GM21576 (cell line): ENCODE measurements around the gene HECTD1.
"Not testable (repeated sequence)": the region's sequence is repeated elsewhere in the genome, so short reads cannot be mapped to it uniquely, and the experiment has no call there.

ENCODE experiments used
- ATAC-seq: cut with Tn5 transposase; IDR thresholded peaks from one replicate; pipeline ENCODE4 v1.9.1; 2021; ENCODE audit warnings: mild to moderate bottlenecking, moderate library complexity; ENCODE audit not compliant: unreplicated experiment

HECTD1 gene

DNA sequence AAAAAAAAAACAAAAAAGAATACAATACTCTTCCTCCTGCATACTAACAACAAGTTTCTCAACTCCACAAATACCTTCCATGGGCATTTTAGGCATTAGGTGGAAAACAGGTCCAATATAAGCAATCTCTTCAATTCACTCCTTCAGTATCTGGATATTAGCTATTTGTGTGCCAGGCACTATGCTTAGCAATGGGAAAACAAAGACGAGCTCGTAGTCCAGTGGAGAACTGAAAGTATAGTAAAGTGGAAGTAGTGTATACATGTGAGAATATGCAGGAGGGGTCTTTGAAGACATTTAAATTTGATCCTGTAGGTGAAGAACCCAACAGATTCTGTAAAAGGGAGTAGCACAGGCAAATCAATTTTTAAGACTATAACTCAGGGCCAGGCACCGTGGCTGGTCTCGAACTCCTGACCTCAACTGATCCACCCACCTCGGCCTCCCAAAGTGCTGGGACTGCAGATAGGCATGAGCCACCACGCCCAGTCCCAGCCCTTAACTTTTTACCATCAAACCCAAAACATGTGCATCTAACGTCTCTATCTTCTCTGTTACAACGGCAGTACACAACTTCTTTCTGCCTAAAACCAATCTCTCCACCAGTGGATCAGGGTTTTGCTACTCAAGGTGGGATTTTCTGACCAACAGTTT is 10.6 kb downstream of the HECTD1 start:
- no peak for ATAC-seq

DNA sequence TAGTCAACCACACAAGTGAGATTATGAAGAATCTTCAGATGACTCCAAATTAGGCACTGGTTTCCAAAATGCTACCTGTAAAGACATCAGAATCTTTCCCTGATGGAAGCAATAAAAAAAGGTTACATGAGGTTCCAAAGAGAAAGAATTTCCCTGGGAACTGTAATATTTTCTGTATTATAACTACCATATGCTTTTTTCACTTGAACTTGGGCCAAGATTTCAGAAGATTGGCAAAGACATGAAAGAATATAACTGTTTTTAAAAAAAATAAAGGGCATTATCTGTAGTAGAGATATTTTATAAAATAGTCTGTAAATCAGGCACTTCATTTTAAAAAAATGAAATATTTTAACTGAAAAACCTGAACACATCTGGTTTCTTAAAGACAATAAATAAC is 12.9 kb downstream of the HECTD1 start:
- ATAC-seq, result no peak

DNA sequence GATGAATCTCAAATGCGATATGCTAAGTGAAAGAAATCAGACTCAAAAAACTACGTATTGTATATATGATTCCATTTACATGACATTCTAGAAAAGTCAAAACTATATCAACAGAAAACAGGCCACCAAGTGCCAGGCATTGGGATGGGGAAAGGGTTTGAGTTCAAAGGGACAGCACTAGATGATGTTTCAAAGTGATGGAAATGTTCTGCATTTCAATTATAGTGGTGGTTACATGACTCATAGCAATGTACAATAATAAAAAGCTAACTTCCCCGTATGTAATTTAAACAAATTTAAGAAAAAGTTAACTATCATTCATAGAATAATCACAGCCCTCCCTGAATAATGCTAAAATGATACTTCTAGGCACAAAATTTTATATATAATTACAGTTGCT is 13.5 kb downstream of the HECTD1 start:
- no peak for ATAC-seq

DNA sequence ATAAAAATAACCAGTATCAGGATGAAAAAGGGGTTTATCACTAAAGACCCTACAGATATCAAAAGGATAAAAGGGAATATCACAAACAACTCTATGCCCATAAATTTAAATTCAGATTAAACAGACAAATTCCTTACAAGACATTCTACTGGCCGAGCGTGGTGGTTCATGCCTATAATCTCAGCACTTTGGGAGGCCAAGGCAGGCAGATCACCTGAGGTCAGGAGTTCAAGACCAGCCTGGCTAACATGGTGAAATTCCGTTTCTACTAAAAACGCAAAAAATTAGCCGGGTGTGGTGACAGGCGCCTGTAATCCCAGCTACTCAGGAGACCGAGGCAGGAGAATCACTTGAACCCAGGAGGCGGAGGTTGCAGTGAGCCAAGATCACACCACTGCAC is 15.0 kb downstream of the HECTD1 start:
- not testable (repeated sequence) for ATAC-seq

DNA sequence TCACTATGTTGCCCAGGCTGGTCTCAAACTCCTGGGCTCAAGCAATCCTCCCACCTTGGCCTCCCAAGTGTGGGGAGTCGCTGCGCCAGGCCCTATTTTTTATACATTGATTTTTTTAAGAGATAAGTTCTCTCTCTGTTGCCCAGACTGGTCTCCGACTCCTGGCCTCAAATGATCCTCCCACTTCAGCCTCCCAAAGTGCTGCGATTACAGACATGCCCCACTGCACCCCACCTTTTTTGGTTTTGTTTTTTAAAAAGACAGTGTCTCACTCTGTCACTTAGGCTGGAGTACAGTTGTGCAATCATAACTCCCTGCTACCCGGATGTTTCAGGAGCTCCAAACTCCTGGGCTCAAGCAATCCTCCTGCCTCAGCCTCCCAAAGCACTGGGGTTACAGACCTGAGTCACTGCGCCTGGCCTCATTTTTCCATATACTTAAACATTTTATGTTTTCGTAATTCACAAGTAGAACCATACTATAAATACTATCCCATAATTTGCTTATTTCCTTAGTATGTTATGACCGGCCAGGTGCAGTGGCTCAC is 16.8 kb downstream of the HECTD1 start:
- ATAC-seq, result no peak

DNA sequence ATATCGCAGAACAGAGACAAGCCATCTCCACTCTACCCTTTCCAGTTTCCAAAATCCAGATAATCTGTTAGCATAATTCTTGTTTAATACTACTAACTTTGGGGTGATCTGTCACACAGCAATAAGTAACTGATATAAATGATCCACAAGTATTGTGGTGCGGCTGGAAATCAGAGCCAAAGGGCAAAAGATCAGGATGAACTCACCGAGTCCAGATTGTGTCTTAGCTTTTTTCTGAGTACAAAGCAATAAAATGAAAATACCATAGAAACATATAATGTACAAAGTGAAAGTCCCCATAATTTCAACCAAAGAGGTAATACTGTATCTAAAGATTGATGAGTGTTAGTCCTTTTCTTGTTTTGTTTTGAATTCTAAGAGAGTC is 17.4 kb downstream of the HECTD1 start:
- ATAC-seq, result no peak

DNA sequence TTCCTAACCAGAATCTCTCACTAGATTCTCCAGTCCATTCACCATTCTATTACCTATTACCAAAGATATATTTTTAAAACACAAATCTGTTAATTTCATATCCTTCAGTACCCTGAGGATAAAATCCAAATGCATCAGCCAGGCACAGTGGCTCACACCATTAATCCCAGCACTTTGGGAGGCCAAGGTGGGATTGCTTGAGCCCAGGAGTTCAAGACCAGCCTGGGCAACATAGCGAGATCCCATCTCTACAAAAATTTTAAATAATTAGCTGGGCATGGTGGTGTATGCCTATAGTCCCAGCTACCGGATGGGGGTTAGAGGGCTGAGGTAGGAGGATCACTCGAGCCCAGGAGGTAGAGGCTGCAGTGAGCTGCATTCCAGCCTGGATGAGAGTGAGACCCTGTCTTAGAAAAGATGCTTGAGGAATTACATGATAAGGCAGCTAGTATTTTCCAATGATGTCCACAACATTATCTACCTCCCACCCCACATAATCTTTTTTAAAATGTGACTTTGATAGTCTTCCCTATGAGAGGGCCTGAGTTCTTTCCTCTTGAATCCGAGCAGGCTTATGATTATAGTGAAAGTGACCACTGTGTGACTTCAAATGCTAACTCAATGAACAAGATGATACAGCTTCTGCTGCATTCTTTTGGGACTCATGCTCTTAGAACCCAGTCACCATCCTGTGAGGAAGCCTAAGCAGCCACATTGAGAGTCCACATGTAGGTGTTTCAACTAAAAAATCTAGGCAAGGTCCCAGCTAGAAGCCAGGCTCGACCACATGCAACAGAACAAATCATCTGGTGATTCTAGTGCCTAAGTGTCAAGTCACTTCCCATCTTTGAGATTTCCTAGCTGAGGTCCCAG is 18.0 kb downstream of the HECTD1 start:
- no peak for ATAC-seq

DNA sequence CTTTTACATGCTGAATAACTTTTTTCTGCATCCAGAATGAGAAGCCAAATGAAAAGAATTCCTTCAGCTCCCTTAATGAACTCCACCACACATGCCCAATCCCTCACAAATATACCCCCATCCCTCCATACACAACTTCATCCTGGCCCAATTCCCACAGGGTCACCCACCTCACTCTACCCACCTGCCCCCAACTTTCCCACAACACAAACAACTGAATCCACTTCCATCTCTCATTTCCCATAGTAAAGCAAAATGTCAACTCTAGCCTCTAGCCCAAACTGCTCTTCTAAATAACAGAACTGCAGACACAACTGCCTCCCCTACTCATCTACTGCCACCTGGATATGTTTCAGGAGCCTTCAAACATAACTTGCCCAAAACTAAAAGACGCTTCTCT is 18.8 kb downstream of the HECTD1 start:
- no peak for ATAC-seq

DNA sequence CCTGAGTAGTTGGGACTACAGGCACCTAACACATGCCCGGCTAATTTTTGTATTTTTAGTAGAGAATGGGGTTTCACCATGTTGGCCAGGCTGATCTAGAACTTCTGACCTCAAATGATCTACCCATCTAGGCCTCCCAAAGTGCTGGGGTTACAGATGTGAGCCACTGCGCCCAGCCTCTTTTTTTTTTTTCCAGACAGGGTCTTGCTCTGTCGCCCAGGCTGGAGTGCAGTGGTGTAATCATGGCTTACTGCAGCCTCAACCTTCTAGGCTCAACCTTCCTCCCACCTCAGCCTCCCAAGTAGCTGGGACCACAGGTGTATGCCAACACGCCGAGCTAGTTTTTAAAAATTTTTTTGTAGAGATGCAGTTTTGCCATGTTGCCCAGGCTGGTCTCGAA is 25.6 kb downstream of the HECTD1 start:
- ATAC-seq, result not testable (repeated sequence)

DNA sequence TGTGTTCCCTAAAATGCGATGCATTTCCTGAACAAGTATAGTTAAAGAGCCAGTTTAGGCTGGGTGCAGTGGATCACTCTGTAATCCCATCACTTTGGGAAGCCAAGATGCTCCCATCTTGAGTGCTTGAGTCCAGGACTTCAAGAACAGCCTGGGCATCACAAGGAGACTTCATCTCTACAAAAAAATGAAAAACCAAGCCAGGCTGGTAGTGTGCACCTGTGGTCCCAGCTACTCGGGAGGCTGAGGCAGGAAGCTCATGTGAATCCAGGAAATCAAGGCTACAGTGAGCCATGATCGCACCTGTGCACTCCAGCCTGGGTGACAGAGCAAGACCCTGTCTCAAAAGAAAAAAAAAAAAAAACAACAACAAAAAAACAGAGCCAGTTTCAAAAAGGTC is 26.3 kb downstream of the HECTD1 start:
- no peak for ATAC-seq

DNA sequence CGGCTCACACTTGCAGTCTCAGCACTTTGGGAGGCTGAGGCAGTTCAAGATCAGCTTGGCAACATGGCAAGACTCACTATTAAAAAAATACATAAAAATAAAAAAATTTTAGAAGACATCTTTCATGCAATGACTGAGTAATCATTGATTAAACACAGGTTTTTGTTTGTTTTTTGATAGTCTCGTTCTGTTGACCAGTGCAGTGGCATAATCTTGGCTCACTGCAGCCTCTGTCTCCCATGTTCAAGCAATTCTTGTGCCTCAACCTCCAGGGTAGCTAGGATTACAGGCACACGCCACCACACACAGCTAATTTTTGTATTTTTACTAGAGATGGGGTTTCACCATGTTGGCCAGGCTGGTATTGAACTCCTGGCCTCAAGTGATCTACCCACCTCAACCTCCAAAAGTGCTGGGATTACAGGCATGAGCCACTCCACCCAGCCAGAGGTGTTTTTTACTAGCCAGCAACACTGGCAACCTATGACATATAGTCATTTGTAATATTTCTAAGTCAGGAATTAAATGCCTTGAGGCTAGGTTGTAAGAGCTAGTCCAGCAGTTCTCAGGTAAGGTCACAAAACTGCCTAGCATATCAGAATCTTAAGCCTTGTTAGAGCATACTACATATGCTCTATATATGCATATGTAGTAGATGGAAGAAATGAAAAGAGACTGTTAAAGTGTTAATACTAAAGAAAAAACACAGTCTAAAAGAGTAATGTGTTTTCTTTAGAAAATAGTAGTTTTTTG is 27.1 kb downstream of the HECTD1 start:
- no peak for ATAC-seq

DNA sequence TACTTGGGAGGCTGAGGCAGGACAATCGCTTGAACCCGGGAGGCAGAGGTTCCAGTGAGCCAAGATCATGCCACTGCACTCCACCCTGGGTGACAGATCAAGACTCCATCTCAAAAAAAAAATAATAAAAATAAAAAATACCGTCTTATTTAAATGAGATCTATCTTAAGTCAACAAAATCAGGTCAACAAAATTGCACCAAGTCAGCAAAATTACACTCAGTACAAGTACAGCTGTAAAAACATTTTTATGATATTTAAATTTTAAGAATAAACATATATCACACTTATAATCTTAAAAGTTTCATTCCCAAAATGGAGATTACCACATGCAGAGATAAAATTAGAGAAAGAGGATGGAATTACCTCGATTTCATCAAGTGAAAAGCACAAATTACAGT is 33.2 kb downstream of the HECTD1 start:
- no peak for ATAC-seq

DNA sequence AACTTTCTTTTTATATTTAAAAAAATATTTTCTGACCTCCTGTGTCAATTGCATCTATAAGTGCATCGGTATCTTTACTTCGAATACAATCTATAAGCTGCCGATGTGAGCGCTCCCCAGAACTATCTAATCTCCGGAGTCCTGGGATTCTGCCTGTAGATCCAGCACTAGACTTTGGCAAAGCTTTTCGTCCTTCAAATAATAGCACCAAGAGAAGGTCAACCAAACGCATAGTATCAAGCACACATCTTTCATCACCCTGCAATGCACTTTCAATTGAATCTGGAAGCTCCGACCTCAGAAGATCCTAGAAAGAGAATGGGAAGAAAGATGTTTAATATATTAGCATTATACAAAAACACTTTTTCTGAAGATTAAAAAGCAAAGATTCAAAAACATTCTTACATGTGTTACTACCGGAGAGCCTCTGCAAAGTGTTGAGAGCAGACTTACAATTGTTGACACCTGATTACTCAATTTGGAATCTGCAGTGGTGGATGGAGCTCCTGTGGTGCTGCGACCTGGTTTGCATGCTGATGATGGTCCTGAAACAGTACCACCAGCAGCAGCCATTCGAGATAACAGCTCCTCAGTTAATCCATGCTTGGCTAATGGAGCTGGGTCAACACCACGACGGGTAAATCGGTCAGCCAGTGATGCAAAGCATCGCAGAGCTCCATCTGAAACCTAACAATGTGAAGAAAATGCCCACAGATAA is 34.3 kb downstream of the HECTD1 start:
- ATAC-seq, result no peak

DNA sequence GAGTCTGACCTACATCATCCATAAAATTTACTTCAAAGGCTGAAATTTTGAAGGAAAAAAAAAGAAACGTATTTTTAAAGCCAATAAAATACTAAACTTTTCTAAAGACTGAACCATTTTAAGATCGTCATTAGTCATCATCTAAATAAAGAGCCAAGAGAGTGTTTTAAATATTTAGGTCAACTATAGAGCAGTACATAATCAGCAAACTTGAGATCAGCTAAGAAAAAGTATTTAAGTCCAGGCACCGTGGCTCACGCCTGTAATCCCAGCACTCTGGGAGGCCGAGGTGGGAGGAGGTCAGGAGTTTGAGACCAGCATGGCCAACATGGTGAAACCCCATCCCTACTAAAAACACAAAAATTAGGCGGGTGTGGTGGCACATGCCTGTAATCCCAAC is 35.5 kb downstream of the HECTD1 start:
- ATAC-seq, result no peak

DNA sequence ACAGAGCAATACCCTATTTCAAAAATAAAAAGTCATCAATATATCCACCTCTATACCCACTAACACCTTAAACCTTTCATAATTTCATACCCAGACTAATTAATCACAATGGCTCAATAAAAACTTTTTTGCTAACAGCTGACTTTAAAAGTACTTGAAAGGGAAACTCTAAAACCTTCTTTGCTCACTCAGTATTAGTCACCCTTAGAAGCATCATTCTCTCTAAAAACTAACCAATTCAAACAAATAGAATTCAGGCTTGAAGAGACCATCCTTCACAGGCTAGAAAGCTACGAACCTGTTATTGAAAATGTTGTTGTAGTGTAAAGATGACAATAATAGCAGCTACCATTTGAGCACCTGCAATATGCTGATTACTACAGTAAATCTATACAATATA is 37.2 kb downstream of the HECTD1 start:
- ATAC-seq, result no peak

DNA sequence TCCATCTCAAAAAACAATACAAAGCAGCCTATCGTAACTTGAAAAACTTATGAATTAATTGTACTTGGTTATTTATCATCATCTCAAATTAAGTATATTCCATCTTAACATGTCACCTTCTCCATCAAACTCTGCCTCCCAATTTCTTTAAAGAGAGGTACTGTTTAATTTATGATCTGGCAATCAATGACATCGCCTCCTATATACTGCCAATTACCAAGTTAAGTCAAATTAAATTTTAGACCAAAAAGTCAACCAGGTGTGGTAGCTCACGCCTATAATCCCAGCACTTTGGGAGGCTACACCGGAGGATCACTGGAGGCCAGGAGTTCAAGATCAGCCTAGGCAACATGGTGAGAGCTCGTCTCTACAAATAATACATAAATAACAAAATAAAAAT is 37.7 kb downstream of the HECTD1 start:
- no peak for ATAC-seq

DNA sequence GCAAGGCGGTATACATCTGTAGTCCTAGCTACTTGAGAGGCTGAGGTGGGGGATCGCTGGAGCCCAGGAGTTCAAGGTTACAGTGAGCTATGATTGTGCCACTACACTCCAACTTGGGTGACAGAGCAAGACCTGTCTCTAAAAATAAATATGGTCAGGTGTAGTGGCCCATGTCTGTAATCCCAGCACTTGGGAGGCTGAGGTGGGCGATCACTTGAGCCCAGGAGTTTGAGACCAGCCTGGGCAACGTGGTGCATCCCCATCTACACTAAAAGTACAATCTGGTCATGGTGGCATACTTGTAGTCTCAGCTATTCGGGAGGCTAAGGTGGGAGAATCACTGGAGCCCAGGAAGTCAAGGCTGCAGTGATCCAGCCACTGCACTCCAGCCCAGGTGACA is 40.6 kb downstream of the HECTD1 start:
- ATAC-seq, result no peak

DNA sequence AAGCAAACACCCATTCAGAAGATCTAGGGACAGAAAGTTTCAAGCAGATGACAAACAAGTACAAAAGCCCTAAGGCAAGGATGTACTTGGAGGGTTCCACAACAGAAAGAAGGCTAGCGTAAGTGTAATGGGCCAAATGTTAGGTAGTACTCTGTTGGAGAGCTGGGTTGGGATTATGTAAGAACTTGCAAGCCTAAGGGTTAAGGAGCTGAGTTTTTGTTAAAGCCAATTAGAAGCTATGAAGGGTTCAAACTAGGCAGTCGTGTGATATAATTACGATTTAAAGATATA is 41.4 kb downstream of the HECTD1 start:
- ATAC-seq, result no peak

DNA sequence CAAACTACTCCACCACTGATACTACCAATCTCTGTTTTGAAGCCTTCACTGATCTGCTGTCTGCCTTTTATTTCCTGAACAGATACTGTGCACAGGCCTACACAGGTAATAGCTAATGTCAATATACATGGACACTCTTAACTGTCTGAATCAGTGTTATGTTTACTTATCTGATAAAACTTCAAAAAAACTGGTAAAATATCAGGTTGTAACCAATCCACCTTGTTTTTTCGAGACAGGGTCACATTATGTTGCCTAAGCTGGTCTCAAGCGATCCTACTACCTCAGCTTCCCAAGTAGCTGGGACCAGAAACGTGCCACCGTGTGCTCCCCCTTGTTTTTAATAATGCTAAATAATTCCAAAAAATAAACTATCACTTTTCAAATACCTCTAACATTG is 43.5 kb downstream of the HECTD1 start:
- no peak for ATAC-seq

DNA sequence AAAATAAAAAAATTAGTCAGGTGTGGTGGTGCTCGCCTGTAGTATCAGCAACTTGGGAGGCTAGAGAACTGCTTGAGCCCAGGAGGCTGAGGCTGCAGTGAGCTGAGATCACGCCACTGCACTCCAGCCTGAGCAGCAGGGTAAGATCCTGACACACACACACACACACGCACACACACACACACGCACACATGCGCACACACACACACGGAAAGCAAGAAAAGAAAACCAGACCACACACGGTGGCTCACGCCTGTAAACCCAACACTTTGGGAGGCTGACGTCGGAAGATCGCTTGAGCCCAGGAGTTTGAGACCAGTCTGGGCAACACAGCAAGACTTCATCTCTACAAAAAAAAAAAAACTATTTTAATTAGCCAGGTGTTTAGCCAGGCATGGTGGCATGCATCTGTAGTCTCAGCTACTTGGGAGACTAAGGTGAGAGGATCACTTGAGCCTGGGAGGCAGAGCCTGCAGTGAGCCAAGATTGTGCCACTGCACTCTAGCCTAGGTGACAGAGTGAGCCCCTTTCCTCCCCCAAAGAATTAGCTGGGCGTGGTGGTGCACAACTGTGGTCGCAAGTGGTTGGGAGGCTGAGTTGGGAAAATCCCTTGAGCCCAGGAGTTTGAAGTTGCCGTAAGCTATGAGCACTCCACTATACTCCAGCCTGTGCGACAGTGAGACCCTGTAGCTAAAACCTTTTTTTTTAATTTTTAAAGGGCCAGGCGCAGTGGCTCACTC is 44.5 kb downstream of the HECTD1 start:
- ATAC-seq, result no peak
